Measurements from ENCODE around the gene TSTD1.
"Not testable (repeated sequence)": the region's sequence is repeated elsewhere in the genome, so short reads cannot be mapped to it uniquely, and the experiment has no call there.

Gene TSTD1

DNA sequence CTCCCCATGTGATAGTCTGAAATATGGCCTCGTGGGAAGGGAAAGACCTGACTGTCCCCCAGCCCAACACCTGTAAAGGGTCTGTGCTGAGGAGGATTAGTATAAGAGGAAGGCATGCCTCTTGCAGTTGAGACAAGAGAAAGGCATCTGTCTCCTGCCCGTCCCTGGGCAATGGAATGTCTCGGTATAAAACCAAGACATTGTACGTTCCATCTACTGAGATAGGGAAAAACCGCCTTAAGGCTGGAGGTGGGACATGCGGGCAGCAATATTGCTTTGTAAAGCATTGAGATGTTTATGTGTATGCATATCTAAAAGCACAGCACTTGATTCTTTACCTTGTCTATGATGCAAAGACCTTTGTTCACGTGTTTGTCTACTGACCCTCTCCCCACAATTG, 21.6 kb downstream of the TSTD1 start:
- intact Hi-C loops (cut with DNase I); DNase-seq: not testable (repeated sequence)

DNA sequence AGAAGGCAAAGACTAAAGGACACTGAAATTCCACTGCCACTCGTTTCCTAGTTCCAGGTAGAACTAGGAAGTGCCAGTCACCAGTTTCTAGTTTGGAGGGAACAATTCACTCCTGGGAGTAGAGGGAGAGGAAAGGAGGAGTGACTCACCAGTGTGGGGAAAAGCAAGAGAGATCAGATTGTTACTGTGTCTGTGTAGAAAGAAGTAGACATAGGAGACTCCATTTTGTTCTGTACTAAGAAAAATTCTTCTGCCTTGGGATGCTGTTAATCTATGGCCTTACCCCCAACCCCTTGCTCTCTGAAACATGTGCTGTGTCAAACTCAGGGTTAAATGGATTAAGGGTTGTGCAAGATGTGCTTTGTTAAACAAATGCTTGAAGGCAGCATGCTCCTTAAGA, 22.1 kb downstream of the TSTD1 start:
- intact Hi-C loops (cut with DNase I); DNase-seq: not testable (repeated sequence)

GRCh38 chr1:161013488-161014230, 25.1 kb downstream of the TSTD1 start:
- intact Hi-C loops (cut with DNase I): no loop called here
- DNase-seq: peak in 6 of 10 donors; percentile 13 to 85 (median 30)

DNA sequence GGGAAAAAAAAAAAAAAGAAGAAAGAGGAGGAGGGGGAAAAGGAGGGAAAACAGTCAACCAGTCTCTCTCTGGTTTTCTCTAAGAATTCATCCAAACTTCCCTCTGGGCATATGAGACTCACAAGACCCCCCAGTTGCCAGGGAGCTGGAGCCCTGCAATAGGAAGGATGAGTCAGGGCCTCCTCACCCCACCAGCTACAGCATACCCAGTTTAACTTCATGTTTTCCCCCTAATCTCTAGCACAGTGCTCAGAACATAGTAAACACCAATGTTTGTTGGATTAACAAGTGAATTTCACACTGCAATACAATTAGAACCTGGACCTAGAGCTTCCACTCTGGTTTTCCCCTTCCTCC, 25.7 kb downstream of the TSTD1 start:
- intact Hi-C loops (cut with DNase I): no loop called here
- no peak for DNase-seq

DNA sequence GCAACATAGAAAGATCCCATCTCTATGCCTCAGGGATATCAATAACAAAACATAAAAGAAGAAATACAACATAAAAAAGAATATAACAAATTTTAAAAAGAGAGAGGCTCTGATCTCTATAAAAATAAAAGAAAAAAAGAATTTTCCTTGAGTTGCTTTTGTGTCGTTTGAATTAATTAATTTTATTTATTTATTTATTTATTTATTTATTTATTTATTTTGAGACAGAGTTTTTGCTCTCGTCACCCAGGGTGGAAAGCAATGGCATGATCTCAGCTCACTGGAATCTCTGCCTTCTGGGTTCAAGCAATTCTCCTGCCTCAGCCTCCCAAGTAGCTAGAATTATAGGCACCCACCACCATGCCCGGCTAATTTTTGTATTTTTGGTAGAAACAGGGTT, 26.3 kb downstream of the TSTD1 start:
- no peak for DNase-seq
- intact Hi-C loops (cut with DNase I): no loop called here

- no peak for DNase-seq
- intact Hi-C loops (cut with DNase I): no loop called here
These were observed 29.1 kb downstream of the TSTD1 start for GRCh38 chr1:161009602-161010211.

- intact Hi-C loops (cut with DNase I): no loop called here
- no peak for DNase-seq
These were observed 29.8 kb downstream of the TSTD1 start for GRCh38 chr1:161008869-161009510.

- DNase-seq: no peak
- intact Hi-C loops (cut with DNase I): no loop called here
These were observed 31.4 kb downstream of the TSTD1 start for GRCh38 chr1:161007369-161007768.

- DNase-seq: no peak
- intact Hi-C loops (cut with DNase I): no loop called here
These were observed 32.2 kb downstream of the TSTD1 start for GRCh38 chr1:161006563-161006962.

DNA sequence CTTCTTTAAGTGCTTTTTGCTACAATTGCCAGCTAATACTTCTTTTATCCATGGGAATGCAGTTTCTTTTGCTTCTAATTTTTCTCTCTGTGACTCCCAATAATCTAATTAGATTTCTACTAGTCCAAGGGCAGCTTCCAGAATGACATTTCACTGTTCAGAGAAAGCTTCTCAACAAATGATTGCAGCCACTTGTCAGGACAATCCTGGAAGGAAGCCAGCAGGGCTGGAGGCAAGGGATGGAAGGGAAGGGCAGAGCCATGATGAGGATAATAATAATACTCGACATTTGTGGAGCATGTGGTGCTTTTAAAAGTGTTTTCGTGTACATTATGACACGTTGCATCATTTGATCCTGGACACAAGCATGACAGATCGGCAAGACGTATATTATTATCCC, 37.2 kb downstream of the TSTD1 start:
- intact Hi-C loops (cut with DNase I): no loop called here
- no peak for DNase-seq

- DNase-seq: no peak
These were observed 37.9 kb downstream of the TSTD1 start for GRCh38 chr1:161000736-161001480.

GRCh38 chr1:160999376-160999775, 39.4 kb downstream of the TSTD1 start:
- no peak for DNase-seq
- intact Hi-C loops (cut with DNase I): loop anchor here (5.0 kb wide), 1 partner anchor 98 kb away; the partner anchor contains the start of gene KLHDC9

More at GRCh38 chr1:161000736-161001480, 37.9 kb downstream of the TSTD1 start:
- intact Hi-C loops (cut with DNase I): no loop called here

DNA sequence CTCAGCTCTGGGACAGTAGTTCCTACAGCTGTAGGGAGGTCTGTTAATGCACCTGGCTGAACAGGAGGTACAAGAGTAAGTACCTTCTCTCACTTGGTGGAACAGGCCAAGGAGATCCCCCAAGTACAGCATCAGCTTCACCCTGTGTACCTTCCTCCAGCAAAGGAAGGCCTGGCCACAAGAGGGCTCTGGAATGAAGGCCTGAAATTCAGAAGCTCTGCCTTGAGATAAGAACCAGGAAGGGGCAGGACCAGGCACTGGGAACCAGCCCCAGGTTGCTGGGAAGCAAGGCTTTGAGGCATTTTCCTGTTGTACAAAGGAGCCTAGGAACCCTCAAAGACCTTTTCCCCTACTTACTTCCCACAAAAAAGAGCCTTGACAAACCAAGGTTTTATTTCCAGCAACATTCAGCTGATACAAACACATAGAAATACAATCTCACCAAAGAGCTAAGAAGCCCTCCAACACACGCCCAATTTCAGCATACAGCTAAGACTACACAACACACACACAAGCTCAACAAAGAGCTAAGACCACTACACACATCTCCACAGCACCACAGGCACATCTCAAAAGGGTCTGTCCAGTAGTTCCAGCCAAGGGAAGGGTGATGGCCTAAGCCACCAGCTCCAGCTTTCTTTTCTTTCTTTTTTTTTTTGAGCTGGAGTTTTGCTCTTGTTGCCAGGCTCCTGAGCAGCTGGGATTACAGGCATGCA, 41.3 kb downstream of the TSTD1 start:
- intact Hi-C loops (cut with DNase I): loop anchor here (5.0 kb wide), 1 partner anchor 100 kb away; the partner anchor contains the start of gene KLHDC9
- DNase-seq: peak in 6 of 10 donors; percentile 37 to 92 (median 42)

- intact Hi-C loops (cut with DNase I): loop anchor here (5.0 kb wide), 1 partner anchor 101 kb away; the partner anchor contains the start of gene KLHDC9
- no peak for DNase-seq
These were observed 42.6 kb downstream of the TSTD1 start for GRCh38 chr1:160996178-160996577.

GRCh38 chr1:160993544-160994193, 45.1 kb downstream of the TSTD1 start:
- no peak for DNase-seq
- intact Hi-C loops (cut with DNase I): no loop called here

- intact Hi-C loops (cut with DNase I); DNase-seq: not testable (repeated sequence)
These were observed 46.7 kb downstream of the TSTD1 start for GRCh38 chr1:160992036-160992435.

Measured in posterior cingulate gyrus (tissue), 11 donors.